ENCODE measurements around the gene CIZ1. TPM values are rescaled to one million over a fixed set of nuclear protein-coding genes. Genes with fewer than 3 reads are reported as not detected.

Gene CIZ1
- total and polyA plus RNA-seq, 3 donors from 2014 or later = 114 to 159 (median 115) TPM

DNA sequence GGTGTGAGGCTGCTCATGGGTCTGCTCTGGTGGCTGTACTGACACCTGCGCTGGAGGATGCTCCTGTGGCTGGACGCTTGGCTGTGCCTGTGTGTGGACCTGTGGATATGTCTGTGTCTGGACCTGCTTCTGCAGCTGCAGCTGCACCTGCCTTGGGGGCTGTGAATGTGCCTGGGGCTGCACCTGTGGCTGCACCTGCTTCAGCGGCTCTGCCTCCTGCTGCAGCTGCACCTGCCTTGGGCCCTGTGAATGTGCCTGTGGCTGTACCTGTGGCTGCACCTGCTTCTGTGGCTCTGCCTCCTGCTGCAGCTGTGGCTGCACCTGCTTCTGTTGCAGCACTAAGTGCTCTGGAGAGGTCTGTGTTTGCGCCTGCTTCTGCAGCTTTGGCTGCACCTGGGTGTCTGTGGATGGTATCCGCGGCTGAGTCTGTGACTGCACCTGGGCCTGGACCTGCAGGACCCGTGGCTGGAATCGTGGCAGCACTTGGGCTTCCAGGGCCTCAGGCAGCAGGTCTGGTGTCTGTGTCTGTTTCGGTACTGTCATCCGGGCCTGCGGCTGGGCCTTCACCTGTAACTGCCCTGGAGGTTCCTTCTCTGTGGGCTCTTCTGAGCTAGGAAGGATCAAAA lies 12.5 kb downstream of the CIZ1 start:
- H3K27me3 ChIP-seq = no peaks in the 10 kb centered on the region
- no peaks in the 10 kb centered on the region for H3K36me3 ChIP-seq (ENCODE audit: low read depth, missing control alignments)
- no peak for DNase-seq
- no peak overlapping the region for H3K27ac ChIP-seq
- no peaks in the 10 kb centered on the region for H3K4me1 ChIP-seq
- TF ChIP-seq, protein P1, sequence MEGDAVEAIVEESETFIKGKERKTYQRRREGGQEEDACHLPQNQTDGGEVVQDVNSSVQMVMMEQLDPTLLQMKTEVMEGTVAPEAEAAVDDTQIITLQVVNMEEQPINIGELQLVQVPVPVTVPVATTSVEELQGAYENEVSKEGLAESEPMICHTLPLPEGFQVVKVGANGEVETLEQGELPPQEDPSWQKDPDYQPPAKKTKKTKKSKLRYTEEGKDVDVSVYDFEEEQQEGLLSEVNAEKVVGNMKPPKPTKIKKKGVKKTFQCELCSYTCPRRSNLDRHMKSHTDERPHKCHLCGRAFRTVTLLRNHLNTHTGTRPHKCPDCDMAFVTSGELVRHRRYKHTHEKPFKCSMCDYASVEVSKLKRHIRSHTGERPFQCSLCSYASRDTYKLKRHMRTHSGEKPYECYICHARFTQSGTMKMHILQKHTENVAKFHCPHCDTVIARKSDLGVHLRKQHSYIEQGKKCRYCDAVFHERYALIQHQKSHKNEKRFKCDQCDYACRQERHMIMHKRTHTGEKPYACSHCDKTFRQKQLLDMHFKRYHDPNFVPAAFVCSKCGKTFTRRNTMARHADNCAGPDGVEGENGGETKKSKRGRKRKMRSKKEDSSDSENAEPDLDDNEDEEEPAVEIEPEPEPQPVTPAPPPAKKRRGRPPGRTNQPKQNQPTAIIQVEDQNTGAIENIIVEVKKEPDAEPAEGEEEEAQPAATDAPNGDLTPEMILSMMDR (IDR thresholded peaks at IDR 0.05) = no peak
- TF ChIP-seq POLR2A (IDR thresholded peaks at IDR 0.05) = no peak
- H3K4me3 ChIP-seq = no peak overlapping the region
- no peaks in the 10 kb centered on the region for H3K9me3 ChIP-seq
- intact Hi-C loops (cut with DNase I; ENCODE audit: low total_unique reads) = no loop called here
- 94% methylated on average over 11 of the region's 11 CpGs; no CpG with 5 or more reads in 1 of the 2 donors for WGBS, 2 donors

DNA sequence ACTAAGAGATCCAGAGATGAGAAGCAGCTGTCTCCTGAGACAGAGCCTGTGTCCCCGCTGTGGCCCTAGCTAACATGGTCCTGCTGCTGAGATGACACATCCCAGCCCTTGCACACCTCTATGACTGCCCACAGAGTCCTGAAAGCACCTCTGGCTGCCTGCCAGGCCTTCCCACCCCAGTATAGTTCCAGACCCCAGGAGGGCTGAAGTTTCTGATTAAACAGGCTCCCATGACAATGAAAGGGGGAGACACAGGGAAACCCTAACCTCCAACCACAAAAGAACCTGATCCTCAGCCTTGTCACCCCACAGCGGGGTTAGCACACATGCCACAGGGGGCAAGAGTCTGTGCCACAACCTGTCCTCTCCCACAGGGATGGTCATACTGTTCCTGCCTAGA lies 15.6 kb downstream of the CIZ1 start:
- DNase-seq = no peak

DNA sequence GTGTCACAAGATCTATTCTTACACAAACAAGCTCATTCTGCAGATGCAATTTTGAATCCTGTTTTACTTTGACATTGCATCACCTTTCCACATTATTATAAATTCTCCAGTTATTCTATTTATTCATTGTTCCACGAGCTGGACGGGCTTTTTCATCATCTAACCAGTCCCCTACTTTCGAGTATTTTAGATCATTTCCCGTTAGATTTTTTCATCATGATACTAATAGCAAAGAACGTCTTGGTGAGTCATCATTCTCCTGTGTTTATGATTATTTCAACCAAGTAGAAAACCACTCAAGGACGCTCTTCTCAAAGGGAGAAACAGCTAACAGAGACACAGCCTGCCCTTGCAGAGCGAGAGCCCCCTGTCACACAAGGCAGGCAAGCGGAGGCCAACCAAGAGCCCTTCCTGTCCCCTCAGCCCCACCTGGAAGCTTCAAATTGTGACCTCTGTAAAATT lies 16.2 kb downstream of the CIZ1 start:
- no peak for DNase-seq
- intact Hi-C loops (cut with DNase I; ENCODE audit: low total_unique reads) = no loop called here
- H3K4me1 ChIP-seq = no peaks in the 10 kb centered on the region
- no peak overlapping the region for H3K27ac ChIP-seq
- no peaks in the 10 kb centered on the region for H3K36me3 ChIP-seq (ENCODE audit: low read depth, missing control alignments)
- H3K27me3 ChIP-seq = no peaks in the 10 kb centered on the region
- H3K9me3 ChIP-seq = no peaks in the 10 kb centered on the region
- TF ChIP-seq, protein P1 (IDR thresholded peaks at IDR 0.05) = no peak
- TF ChIP-seq POLR2A (IDR thresholded peaks at IDR 0.05) = no peak
- 78 to 83% methylated on average over 8 of the region's 8 CpGs for WGBS, 2 donors
- H3K4me3 ChIP-seq = no peak overlapping the region

More for the DNA sequence above, 15.6 kb downstream of the CIZ1 start:
- no peaks in the 10 kb centered on the region for H3K27me3 ChIP-seq
- H3K4me1 ChIP-seq = no peaks in the 10 kb centered on the region
- no peaks in the 10 kb centered on the region for H3K9me3 ChIP-seq
- no peak overlapping the region for H3K4me3 ChIP-seq
- intact Hi-C loops (cut with DNase I; ENCODE audit: low total_unique reads) = no loop called here
- no peaks in the 10 kb centered on the region for H3K36me3 ChIP-seq (ENCODE audit: low read depth, missing control alignments)
- TF ChIP-seq, protein P1 (IDR thresholded peaks at IDR 0.05) = no peak
- TF ChIP-seq POLR2A (IDR thresholded peaks at IDR 0.05) = no peak
- H3K27ac ChIP-seq = no peak overlapping the region
- 98 to 100% methylated on average over 1 to 2 of the region's 2 CpGs for WGBS, 2 donors

DNA sequence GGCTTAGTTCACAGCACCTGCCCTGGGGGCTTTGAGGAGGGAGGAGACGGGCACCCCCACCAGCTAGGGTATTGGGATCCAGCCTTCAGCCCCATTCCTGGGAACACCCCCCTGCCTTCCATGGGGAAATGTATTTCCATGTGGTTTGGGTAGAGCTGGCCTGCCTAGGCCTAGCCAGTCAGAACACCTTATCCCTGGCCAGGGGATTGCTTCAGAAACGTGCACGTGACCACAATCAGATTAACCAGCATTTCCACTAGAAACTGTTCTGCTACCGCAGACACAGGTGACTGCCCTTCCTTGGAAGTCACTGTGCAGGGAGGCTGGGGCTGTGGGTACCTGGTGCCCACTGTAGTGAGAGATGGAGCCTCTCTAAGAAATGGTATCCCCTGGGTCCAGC lies 17.3 kb downstream of the CIZ1 start:
- Histone ChIP-seq H3K36me3 (ENCODE audit: low read depth, missing control alignments) (no peaks in the 10 kb centered on the region), H3K4me1 (no peaks in the 10 kb centered on the region), H3K27me3 (no peaks in the 10 kb centered on the region), H3K27ac (no peak overlapping the region), H3K9me3 (no peaks in the 10 kb centered on the region), H3K4me3 (no peak overlapping the region)
- intact Hi-C loops (cut with DNase I; ENCODE audit: low total_unique reads) = no loop called here
- WGBS, 2 donors = 89 to 95% methylated on average over 4 of the region's 4 CpGs
- DNase-seq = no peak
- TF ChIP-seq, protein P1 (IDR thresholded peaks at IDR 0.05) = no peak
- TF ChIP-seq POLR2A (IDR thresholded peaks at IDR 0.05) = no peak

DNA sequence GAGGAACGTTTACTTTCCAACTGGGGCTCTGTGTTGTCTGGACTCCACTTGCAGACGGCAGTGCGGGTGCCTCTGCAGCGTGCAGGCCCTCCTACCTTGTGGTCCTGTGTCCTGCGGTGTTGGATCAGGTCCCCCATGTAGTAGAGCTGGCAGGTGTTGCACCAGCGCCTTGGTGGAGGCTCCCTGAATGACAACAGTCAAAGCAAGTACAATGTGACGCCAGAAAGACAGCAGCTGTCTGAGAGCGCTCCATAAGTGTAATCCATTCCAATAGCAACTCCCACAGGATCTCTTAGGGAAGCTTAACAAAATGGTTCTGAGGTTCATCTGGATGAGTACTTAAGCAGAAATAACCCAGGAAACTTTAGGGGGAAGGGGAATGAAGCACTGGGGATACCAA lies 21.4 kb downstream of the CIZ1 start:
- H3K36me3 ChIP-seq (ENCODE audit: low read depth, missing control alignments) = no peaks in the 10 kb centered on the region
- 93 to 98% methylated on average over 6 to 8 of the region's 8 CpGs for WGBS, 2 donors
- H3K9me3 ChIP-seq = no peaks in the 10 kb centered on the region
- no peaks in the 10 kb centered on the region for H3K4me1 ChIP-seq
- no peak overlapping the region for H3K4me3 ChIP-seq
- no peaks in the 10 kb centered on the region for H3K27me3 ChIP-seq
- no peak overlapping the region for H3K27ac ChIP-seq
- intact Hi-C loops (cut with DNase I; ENCODE audit: low total_unique reads) = no loop called here
- DNase-seq = no peak
- TF ChIP-seq, protein P1 (IDR thresholded peaks at IDR 0.05) = no peak
- no peak for TF ChIP-seq POLR2A (IDR thresholded peaks at IDR 0.05)
